ENCODE data around the gene GTF2A1.
A peak's percentile ranks its signal among the peaks of the same experiment; 100 is the strongest.

GTF2A1 gene

DNA sequence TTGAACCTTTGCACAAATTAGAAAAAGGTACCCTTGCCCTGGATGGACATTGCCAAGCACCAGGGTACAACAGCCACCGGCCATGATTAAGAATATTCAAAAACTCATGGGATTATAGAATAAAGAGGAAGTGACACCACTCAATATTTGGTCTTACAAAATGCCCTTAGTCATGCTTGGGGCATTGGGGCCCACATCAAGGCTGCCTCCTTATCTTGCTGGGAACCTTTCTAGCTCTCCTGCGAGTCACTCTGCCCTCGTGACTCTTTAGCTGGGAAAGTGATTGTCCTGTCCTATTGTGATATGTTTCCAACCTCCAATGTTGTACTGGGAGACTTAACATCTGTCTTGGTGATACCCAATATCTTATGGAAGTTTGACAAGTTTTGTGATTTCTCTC, 57.8 kb downstream of the GTF2A1 start:
- no peak overlapping the region for H3K4me3 ChIP-seq (replicated peaks; ENCODE audit: low read depth, low read length)
- no peak for TF ChIP-seq CTCF (IDR thresholded peaks at IDR 0.05; ENCODE audit: low read length, missing control alignments)
- DNase-seq (ENCODE audit: low read depth) = peak; percentile 21

DNA sequence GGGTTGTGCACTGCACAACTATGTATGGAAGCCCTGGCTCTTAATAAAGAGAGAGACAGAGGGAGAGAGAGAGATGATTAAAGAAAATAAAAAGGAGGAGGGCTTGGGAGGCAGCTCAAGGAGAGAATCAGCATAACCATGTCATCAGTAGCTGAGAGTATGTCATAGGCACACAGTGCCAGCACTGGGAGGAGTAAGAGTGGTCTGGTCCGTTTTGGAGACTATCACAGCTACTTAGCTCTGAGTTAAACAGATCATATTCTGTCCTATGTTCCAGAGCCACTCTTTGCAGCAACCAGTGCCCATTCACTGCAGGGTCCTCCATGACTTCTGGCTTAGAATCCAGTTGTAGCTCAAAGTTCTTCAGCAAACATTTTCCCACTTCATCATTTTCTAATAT, 59.0 kb downstream of the GTF2A1 start:
- DNase-seq (ENCODE audit: low read depth) = no peak
- H3K4me3 ChIP-seq (replicated peaks; ENCODE audit: low read depth, low read length) = no peak overlapping the region
- no peak for TF ChIP-seq CTCF (IDR thresholded peaks at IDR 0.05; ENCODE audit: low read length, missing control alignments)

DNA sequence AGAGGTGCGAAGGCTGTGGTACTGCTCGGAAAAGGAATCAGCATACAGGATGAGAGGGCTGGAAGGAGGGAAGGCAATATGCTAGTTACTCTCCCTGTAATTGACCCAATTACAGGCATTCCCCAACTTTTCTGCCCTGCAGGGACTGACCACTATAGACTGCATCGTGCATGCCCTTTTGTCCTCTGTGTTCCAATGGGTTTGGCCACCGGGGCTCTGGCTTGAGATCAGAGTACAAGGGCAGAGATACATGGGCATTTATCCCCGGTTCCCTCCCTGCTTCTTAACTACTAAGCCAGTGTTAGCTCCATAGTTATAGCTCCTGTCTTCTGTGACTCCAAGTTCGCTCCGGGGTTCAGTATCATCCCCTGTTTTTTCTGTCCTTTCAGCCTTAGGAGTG, 59.7 kb downstream of the GTF2A1 start:
- DNase-seq (ENCODE audit: low read depth) = no peak
- no peak overlapping the region for H3K4me3 ChIP-seq (replicated peaks; ENCODE audit: low read depth, low read length)
- TF ChIP-seq CTCF (IDR thresholded peaks at IDR 0.05; ENCODE audit: low read length, missing control alignments) = no peak

GRCh38 chr14:81157431-81157830, 63.3 kb downstream of the GTF2A1 start:
- TF ChIP-seq CTCF (IDR thresholded peaks at IDR 0.05; ENCODE audit: low read length, missing control alignments) = no peak
- DNase-seq (ENCODE audit: low read depth) = no peak
- no peak overlapping the region for H3K4me3 ChIP-seq (replicated peaks; ENCODE audit: low read depth, low read length)

DNA sequence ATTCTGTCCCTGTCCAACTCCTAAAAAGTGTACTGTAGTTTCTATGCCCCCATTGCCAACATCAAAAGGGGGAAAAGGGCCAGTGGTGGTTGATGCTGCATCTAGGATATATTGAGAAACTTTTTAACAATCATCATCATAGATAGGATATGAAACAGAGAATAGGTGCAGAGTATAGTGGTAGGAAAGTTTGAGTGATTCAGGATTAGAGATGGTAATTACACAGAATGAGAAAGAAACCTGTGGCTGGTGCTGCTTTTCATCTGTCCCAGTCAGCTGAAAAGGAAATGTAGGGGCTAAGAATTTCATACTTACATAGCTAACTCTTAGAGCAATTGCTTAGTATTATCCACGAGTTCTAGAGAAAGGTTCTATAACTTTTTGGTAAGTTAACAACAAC, 67.6 kb downstream of the GTF2A1 start:
- DNase-seq (ENCODE audit: low read depth) = no peak
- no peak for TF ChIP-seq CTCF (IDR thresholded peaks at IDR 0.05; ENCODE audit: low read length, missing control alignments)
- no peak overlapping the region for H3K4me3 ChIP-seq (replicated peaks; ENCODE audit: low read depth, low read length)

GRCh38 chr14:81148635-81149034, 72.1 kb downstream of the GTF2A1 start:
- TF ChIP-seq CTCF (IDR thresholded peaks at IDR 0.05; ENCODE audit: low read length, missing control alignments) = no peak
- no peak for DNase-seq (ENCODE audit: low read depth)
- H3K4me3 ChIP-seq (replicated peaks; ENCODE audit: low read depth, low read length) = no peak overlapping the region

GRCh38 chr14:81147140-81147897, 73.4 kb downstream of the GTF2A1 start:
- DNase-seq (ENCODE audit: low read depth) = no peak
- no peak for TF ChIP-seq CTCF (IDR thresholded peaks at IDR 0.05; ENCODE audit: low read length, missing control alignments)
- no peak overlapping the region for H3K4me3 ChIP-seq (replicated peaks; ENCODE audit: low read depth, low read length)
